NB4 (cell line): ENCODE data around the gene NOX3.

Experiments
- MYC ChIP-seq: IDR thresholded peaks from 2 replicates; pipeline ENCODE4 v1.6.1; 2011; ENCODE audit warnings: low read depth, low read length
- POLR2A ChIP-seq: IDR thresholded peaks from 2 replicates; pipeline ENCODE4 v1.6.1; 2011; ENCODE audit warnings: mild to moderate bottlenecking; ENCODE audit not compliant: insufficient read length; ENCODE audit errors: extremely low read depth
- TF ChIP-seq, protein P1 (sequence below): IDR thresholded peaks from one replicate; pipeline ENCODE4 v1.5.1; 2012; ENCODE audit warnings: low read depth, low read length
- TF ChIP-seq, protein P2 (sequence below): IDR thresholded peaks from 2 replicates; pipeline ENCODE4 v1.6.1; 2011; ENCODE audit warnings: low read depth, low read length

DNA sequence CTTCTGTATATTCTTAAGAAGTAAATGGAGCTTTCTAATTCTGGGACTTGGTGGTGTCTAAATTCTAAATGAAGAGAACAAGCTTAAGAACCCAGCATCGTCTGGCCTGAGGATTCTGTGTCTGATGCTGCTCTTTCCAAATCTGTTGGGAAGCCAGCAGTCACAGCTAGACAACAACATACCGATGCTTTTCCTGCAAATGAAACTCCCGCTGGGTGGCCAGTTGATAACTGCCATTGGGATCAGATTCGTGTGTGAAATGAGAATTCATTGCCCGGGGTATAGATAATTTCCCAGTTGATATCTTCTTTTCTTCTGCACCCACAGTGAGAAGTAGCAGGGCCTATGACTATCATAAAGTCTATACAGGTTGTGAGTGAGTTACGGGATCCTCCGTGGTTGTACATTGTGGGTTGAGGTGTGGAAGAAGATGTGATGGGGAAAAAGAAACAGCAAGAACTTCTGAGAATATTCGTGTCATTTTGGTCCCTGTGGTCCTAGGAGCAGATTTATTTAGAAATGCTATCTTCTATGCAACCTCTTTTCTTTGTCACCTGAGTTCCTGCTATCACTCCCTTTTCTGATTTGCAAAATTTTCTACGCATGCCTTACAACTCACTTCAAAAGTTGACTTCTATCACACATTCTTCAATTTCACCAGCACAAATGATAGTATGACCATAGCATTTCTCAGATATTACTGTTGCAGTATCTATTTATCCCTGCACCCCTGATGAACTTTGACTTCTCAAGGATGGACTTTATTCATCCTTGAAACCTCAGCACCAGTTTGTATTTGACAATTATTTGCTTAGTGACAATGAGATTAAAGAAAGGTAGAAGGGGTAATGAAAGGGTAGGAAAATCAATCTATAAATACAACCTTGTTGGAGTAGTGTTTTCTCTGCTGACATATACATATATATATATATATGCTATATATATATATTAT is 10.4 kb downstream of the NOX3 start:
- TF ChIP-seq POLR2A (no peak), MYC (no peak)
- TF ChIP-seq, protein P1, sequence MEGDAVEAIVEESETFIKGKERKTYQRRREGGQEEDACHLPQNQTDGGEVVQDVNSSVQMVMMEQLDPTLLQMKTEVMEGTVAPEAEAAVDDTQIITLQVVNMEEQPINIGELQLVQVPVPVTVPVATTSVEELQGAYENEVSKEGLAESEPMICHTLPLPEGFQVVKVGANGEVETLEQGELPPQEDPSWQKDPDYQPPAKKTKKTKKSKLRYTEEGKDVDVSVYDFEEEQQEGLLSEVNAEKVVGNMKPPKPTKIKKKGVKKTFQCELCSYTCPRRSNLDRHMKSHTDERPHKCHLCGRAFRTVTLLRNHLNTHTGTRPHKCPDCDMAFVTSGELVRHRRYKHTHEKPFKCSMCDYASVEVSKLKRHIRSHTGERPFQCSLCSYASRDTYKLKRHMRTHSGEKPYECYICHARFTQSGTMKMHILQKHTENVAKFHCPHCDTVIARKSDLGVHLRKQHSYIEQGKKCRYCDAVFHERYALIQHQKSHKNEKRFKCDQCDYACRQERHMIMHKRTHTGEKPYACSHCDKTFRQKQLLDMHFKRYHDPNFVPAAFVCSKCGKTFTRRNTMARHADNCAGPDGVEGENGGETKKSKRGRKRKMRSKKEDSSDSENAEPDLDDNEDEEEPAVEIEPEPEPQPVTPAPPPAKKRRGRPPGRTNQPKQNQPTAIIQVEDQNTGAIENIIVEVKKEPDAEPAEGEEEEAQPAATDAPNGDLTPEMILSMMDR = no peak
- TF ChIP-seq, protein P2, sequence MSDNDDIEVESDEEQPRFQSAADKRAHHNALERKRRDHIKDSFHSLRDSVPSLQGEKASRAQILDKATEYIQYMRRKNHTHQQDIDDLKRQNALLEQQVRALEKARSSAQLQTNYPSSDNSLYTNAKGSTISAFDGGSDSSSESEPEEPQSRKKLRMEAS = no peak
